IMR-90 (cell line): ENCODE measurements around the gene NWD2. TPM values are rescaled to one million over a fixed set of nuclear protein-coding genes. Genes with fewer than 3 reads are reported as not detected.

ENCODE experiments used
- ATAC-seq: fragments of 200-7000 bp; cut with Tn5 transposase; 2 replicates; pipeline ENCODE4 v1.9.1; 2020; ENCODE audit warnings: low read depth, mild to moderate bottlenecking, moderate library complexity
- BruUV-seq: library from RNA; stranded (reverse); fragments of 400-500 nt; replicated peaks from 2 replicates; lab custom pipeline; 2021; lab: Mats Ljungman, UMichigan
- CTCF ChIA-PET: fragments of 300-600 bp; formaldehyde crosslinking; extraction: SDS; loops from one replicate; lab custom pipeline; 2021; ENCODE audit warnings: antibody characterized with exemption; lab: Yijun Ruan, JAX
- POLR2A ChIA-PET: fragments of 300-600 bp; sonication (Branson Sonifier 250); formaldehyde crosslinking; loops from one replicate; lab custom pipeline; 2022; ENCODE audit warnings: antibody characterized with exemption; ENCODE audit not compliant: unreplicated experiment; lab: Charles Lee
- DNase-seq: peaks from one replicate; pipeline ENCODE4 v3.0.0; 2013
- H2AFZ ChIP-seq: replicated peaks from 2 replicates; pipeline ENCODE3; 2013; ENCODE audit warnings: low read length, mild to moderate bottlenecking; ENCODE audit not compliant: poor library complexity
- H2AK5ac ChIP-seq: 2 replicates; pipeline ENCODE4 v1.6.1; 2013; ENCODE audit warnings: low read depth, low read length, inconsistent platforms
- H2AK9ac ChIP-seq: replicated peaks from 2 replicates; pipeline ENCODE3; 2013; ENCODE audit warnings: mild to moderate bottlenecking, low read depth, low read length, moderate library complexity; ENCODE audit not compliant: poor library complexity
- H2BK120ac ChIP-seq: 2 replicates; pipeline ENCODE4 v1.6.1; 2013; ENCODE audit warnings: low read depth, low read length, inconsistent platforms
- H2BK15ac ChIP-seq: 3 replicates; pipeline ENCODE4 v1.6.1; 2013; ENCODE audit warnings: low read depth, low read length, inconsistent platforms
- H2BK20ac ChIP-seq: 2 replicates; pipeline ENCODE4 v1.6.1; 2013; ENCODE audit warnings: low read depth, mild to moderate bottlenecking, inconsistent platforms, low read length, moderate library complexity
- H2BK5ac ChIP-seq: 2 replicates; pipeline ENCODE4 v1.6.1; 2013; ENCODE audit warnings: mild to moderate bottlenecking, low read depth, low read length, inconsistent platforms; ENCODE audit not compliant: poor library complexity, severe bottlenecking
- H3K14ac ChIP-seq: replicated peaks from 2 replicates; pipeline ENCODE4 v1.6.1; 2013; ENCODE audit warnings: low read depth, low read length, inconsistent platforms
- H3K18ac ChIP-seq: 2 replicates; pipeline ENCODE4 v1.6.1; 2013; ENCODE audit warnings: low read depth, low read length, control low read depth
- H3K23ac ChIP-seq: 2 replicates; pipeline ENCODE4 v1.6.1; 2013; ENCODE audit warnings: low read depth, low read length, inconsistent platforms
- H3K27ac ChIP-seq: 2 replicates; pipeline ENCODE4 v1.5.1; 2013; ENCODE audit warnings: mild to moderate bottlenecking, control low read depth, low read length; ENCODE audit not compliant: insufficient read depth
- H3K27me3 ChIP-seq: 2 replicates; pipeline ENCODE4 v1.6.1; 2013; ENCODE audit warnings: low read length; ENCODE audit not compliant: control insufficient read depth, insufficient read depth
- H3K36me3 ChIP-seq: 2 replicates; pipeline ENCODE4 v1.6.1; 2013; ENCODE audit warnings: low read length, mixed read lengths; ENCODE audit not compliant: control insufficient read depth, insufficient read depth
- H3K4ac ChIP-seq: 2 replicates; pipeline ENCODE4 v1.6.1; 2013; ENCODE audit warnings: low read depth, low read length, inconsistent platforms
- H3K4me1 ChIP-seq: 2 replicates; pipeline ENCODE4 v1.6.1; 2013; ENCODE audit warnings: low read length, mixed read lengths; ENCODE audit not compliant: control insufficient read depth, insufficient read depth
- H3K4me2 ChIP-seq: 2 replicates; pipeline ENCODE4 v1.6.1; 2013; ENCODE audit warnings: low read depth, mild to moderate bottlenecking, control low read depth, low read length, moderate library complexity
- H3K4me3 ChIP-seq: 2 replicates; pipeline ENCODE4 v1.5.1; 2013; ENCODE audit warnings: low read depth, mild to moderate bottlenecking, control low read depth, low read length, moderate library complexity; ENCODE audit not compliant: insufficient read depth
- H3K56ac ChIP-seq: 2 replicates; pipeline ENCODE4 v1.6.1; 2013; ENCODE audit warnings: low read length, inconsistent platforms; ENCODE audit not compliant: insufficient read depth; ENCODE audit errors: extremely low read depth
- H3K79me1 ChIP-seq, 2 experiments: 2 replicates each; pipeline ENCODE4 v1.6.1; 2013; ENCODE audit warnings: low read length in 2 of 2, inconsistent platforms in 1 of 2, low read depth in 1 of 2
- H3K9ac ChIP-seq: 2 replicates; pipeline ENCODE4 v1.6.1; 2013; ENCODE audit warnings: low read depth, low read length, control low read depth
- H3K9me1 ChIP-seq: 2 replicates; pipeline ENCODE4 v1.6.1; 2013; ENCODE audit warnings: low read length, inconsistent platforms; ENCODE audit not compliant: insufficient read depth
- H3K9me3 ChIP-seq: 2 replicates; pipeline ENCODE4 v1.6.1; 2013; ENCODE audit warnings: low read length; ENCODE audit not compliant: control insufficient read depth, insufficient read depth
- H4K20me1 ChIP-seq: 2 replicates; pipeline ENCODE4 v1.6.1; 2013; ENCODE audit warnings: low read length, inconsistent platforms; ENCODE audit not compliant: insufficient read depth
- H4K5ac ChIP-seq: 2 replicates; pipeline ENCODE4 v1.6.1; 2013; ENCODE audit warnings: mild to moderate bottlenecking, low read depth, low read length, control low read depth
- H4K8ac ChIP-seq, 2 experiments: 2 replicates each; pipeline ENCODE4 v1.6.1; 2013; ENCODE audit warnings: low read depth in 2 of 2, low read length in 2 of 2, control low read depth in 1 of 2, inconsistent platforms in 1 of 2
- H4K91ac ChIP-seq: 2 replicates; pipeline ENCODE4 v1.6.1; 2013; ENCODE audit warnings: low read depth, low read length, inconsistent platforms; ENCODE audit not compliant: insufficient read depth
- CTCF ChIP-seq: conservative IDR thresholded peaks from 2 replicates; pipeline ENCODE4 v1.5.1; 2012; ENCODE audit warnings: mild to moderate bottlenecking, low read depth, low read length, improper control_type of control experiment
- ELK1 ChIP-seq: fragments of 150-350 bp; IDR thresholded peaks from 2 replicates; pipeline ENCODE4 v1.6.1; 2016; ENCODE audit warnings: low read depth, mild to moderate bottlenecking, low read length, moderate library complexity, borderline replicate concordance
- FOS ChIP-seq: fragments of 150-350 bp; IDR thresholded peaks from 2 replicates; pipeline ENCODE4 v1.6.1; 2016; ENCODE audit warnings: low read depth, low read length
- MAFK ChIP-seq: IDR thresholded peaks from 2 replicates; pipeline ENCODE4 v1.6.1; 2012; ENCODE audit warnings: low read depth, low read length, improper control_type of control experiment
- RAD21 ChIP-seq: IDR thresholded peaks from 2 replicates; pipeline ENCODE4 v1.6.1; 2012; ENCODE audit warnings: low read length, improper control_type of control experiment
- WGBS, 2 experiments: methylation state at CpG; one replicate each; pipeline versions ENCODE4 v1.1.5 to v1.1.7; 2013; ENCODE audit warnings: missing lambda C conversion rate in 2 of 2; ENCODE audit not compliant: insufficient read length in 1 of 2; ENCODE audit errors: extremely low coverage in 2 of 2; 5-methylcytosine and 5-hydroxymethylcytosine counted together
- dilution Hi-C: fragments of 300-500 bp; cut with HindIII; formaldehyde crosslinking; loops from one replicate; pipeline ENCODE4 v1.14.3; 2018; ENCODE audit warnings: low sequenced_read_pairs; ENCODE audit not compliant: unreplicated experiment
- in situ Hi-C: fragments of 300-500 bp; cut with MboI; formaldehyde crosslinking; loops from 3 replicates; pipeline ENCODE4 v1.14.3; 2019; ENCODE audit warnings: low sequenced_read_pairs, inconsistent platforms, mixed read lengths
- intact Hi-C: fragments of 100-400 bp; cut with micrococcal nuclease; formaldehyde crosslinking; loops from 2 replicates; pipeline ENCODE4 v1.10.0; 2022
- polyA plus RNA-seq, 3 experiments: library from polyadenylated mRNA; depleted of rRNA; stranded (reverse); fragments of >200 nt; gene quantifications; 2 replicates each; pipeline ENCODE4 v1.2.3, GENCODE V29; 2012; ENCODE audit warnings: low replicate concordance in 1 of 3
- total RNA-seq: library from RNA; depleted of rRNA; stranded (reverse); fragments of >200 nt; gene quantifications from 2 replicates; pipeline ENCODE4 v1.2.3, GENCODE V29; 2012

NWD2 gene
- total and polyA plus RNA-seq, 2 of the 4 experiments (the other 2 are of a cell fraction), result not detected

GRCh38 chr4:37452952-37453280 is 208.4 kb downstream of the NWD2 start:
- Histone ChIP-seq H3K4me3 (no peak overlapping the region), H3K56ac (no peak overlapping the region), H3K4ac (no peak overlapping the region), H3K23ac (no peak overlapping the region), H3K14ac (no peak overlapping the region), H2AK5ac (no peak overlapping the region), H4K20me1 (no peaks in the 10 kb centered on the region), H2AFZ (no peak overlapping the region), H3K79me1 (no peaks in the 10 kb centered on the region), H2BK5ac (no peak overlapping the region), H3K4me1 (no peaks in the 10 kb centered on the region), H4K91ac (no peak overlapping the region), H4K5ac (no peak overlapping the region), H2AK9ac (no peak overlapping the region), H3K18ac (no peak overlapping the region), H3K27me3 (peaks cover 21% of the 10 kb centered on the region), H3K27ac (no peak overlapping the region), H2BK120ac (no peak overlapping the region), H2BK20ac (no peak overlapping the region), H3K9me1 (no peaks in the 10 kb centered on the region), H3K9ac (no peak overlapping the region), H3K36me3 (no peaks in the 10 kb centered on the region), H3K4me2 (no peak overlapping the region), H2BK15ac (no peak overlapping the region), H3K9me3 (no peaks in the 10 kb centered on the region), H4K8ac (no peak overlapping the region)
- intact Hi-C loops (loop anchor here (1.0 to 10.0 kb wide), 3 partner anchors 113 to 582 kb away; no protein-coding TSS in a partner anchor), in situ Hi-C loops (loop anchor here (10.0 kb wide), 1 partner anchor 112 kb away; no protein-coding TSS in a partner anchor), dilution Hi-C loops (no loop called here)
- ChIA-PET POLR2A (no interaction called here), CTCF (interaction anchor here (1.0 to 1.3 kb wide), 2 partner anchors 80 to 114 kb away, joined by 3 to 4 read pairs; no protein-coding TSS in a partner anchor)
- ATAC-seq, result peak; percentile 44; the same call in 1 of the 2 replicates
- WGBS, 2 experiments, result no CpG with 5 or more reads among the region's 3 CpGs
- DNase-seq, result peak; percentile 48
- no TSS peak for BruUV-seq
- peak; percentile 45 for TF ChIP-seq CTCF
- TF ChIP-seq RAD21, result peak; percentile 46
- peak; percentile 87 for TF ChIP-seq MAFK
- no peak for TF ChIP-seq ELK1
- TF ChIP-seq FOS, result no peak
